HepG2 (cell line): ENCODE measurements around the gene CBL. TPM values are rescaled to one million over a fixed set of nuclear protein-coding genes. Genes with fewer than 3 reads are reported as not detected.
A peak's percentile ranks its signal among the peaks of the same experiment; 100 is the strongest.

Experiments
- ATAC-seq: fragments of 200-7000 bp; cut with Tn5 transposase; 3 replicates; pipeline ENCODE4 v1.9.1; 2020; ENCODE audit warnings: mild to moderate bottlenecking, moderate library complexity
- BruUV-seq: library from RNA; stranded (reverse); fragments of 400-500 nt; replicated peaks from 2 replicates; lab custom pipeline; 2021; lab: Mats Ljungman, UMichigan
- CTCF ChIA-PET: fragments of 300-600 bp; formaldehyde crosslinking; extraction: SDS; loops from one replicate; lab custom pipeline; 2021; ENCODE audit warnings: low total read pairs, inconsistent platforms, low intra/inter-chr PET ratio; lab: Yijun Ruan, JAX
- POLR2A ChIA-PET: fragments of 350-600 bp; sonication (Branson Sonifier 250); formaldehyde crosslinking; loops from one replicate; lab custom pipeline; 2020; ENCODE audit warnings: antibody characterized with exemption, inconsistent platforms; lab: Yijun Ruan, JAX
- DNase-seq: peaks from one replicate; pipeline ENCODE4 v3.0.0-alpha.2; 2015; ENCODE audit warnings: low spot score
- FAIRE-seq: peaks from 3 replicates; lab custom pipeline; 2011; peaks lifted over from hg19 to GRCh38; lab: Jason Lieb, UNC
- H2AFZ ChIP-seq: one replicate; pipeline ENCODE4 v1.6.1; 2011; ENCODE audit warnings: low read length, inconsistent platforms
- H3K27ac ChIP-seq: fragments of 300-600 bp; 3 replicates; pipeline ENCODE4 v1.8.0; 2011; ENCODE audit warnings: mixed run types, mild to moderate bottlenecking, mixed read lengths, low read length, inconsistent platforms; ENCODE audit not compliant: insufficient read depth; ENCODE audit errors: extremely low read length
- H3K27me3 ChIP-seq, 2 experiments: fragments of 200-600 bp in 1 of 2; 2 replicates in 1 of 2; 3 replicates in 1 of 2; pipeline versions ENCODE4 v1.6.0 to v1.8.0; 2011; ENCODE audit warnings: low read length in 2 of 2, mild to moderate bottlenecking in 2 of 2, moderate library complexity in 2 of 2, inconsistent platforms in 1 of 2; ENCODE audit not compliant: insufficient read depth in 2 of 2, control insufficient read depth in 1 of 2
- H3K36me3 ChIP-seq, 2 experiments: fragments of 200-600 bp in 1 of 2; replicated peaks in 1 of 2; 2 replicates in 1 of 2; 3 replicates in 1 of 2; pipeline versions ENCODE4 v1.5.1 to v1.8.0; 2011; ENCODE audit warnings: low read length in 2 of 2, inconsistent platforms in 1 of 2; ENCODE audit not compliant: insufficient read depth in 2 of 2, control insufficient read depth in 1 of 2
- H3K4me1 ChIP-seq: 2 replicates; pipeline ENCODE4 v1.5.1; 2012; ENCODE audit warnings: low read length, inconsistent platforms; ENCODE audit not compliant: insufficient read depth
- H3K4me2 ChIP-seq: 2 replicates; pipeline ENCODE4 v1.6.0; 2011; ENCODE audit warnings: low read depth, low read length, inconsistent platforms
- H3K4me3 ChIP-seq, 3 experiments: fragments of 200-600 bp in 1 of 3; sonication (generic), shearing (Covaris generic) in 1 of 3; replicated peaks in 1 of 3; 2 replicates each; pipeline ENCODE4 v1.5.1; 2011 to 2016; ENCODE audit warnings: low read length in 3 of 3, inconsistent platforms in 2 of 3, low read depth in 2 of 3, mild to moderate bottlenecking in 2 of 3, control low read depth in 1 of 3, mixed read lengths in 1 of 3; ENCODE audit not compliant: insufficient read depth in 1 of 3
- H3K79me2 ChIP-seq: one replicate; pipeline ENCODE4 v1.6.1; 2011; ENCODE audit warnings: low read length, inconsistent platforms; ENCODE audit not compliant: insufficient read depth
- H3K9ac ChIP-seq: 2 replicates; pipeline ENCODE4 v1.6.0; 2011; ENCODE audit warnings: mild to moderate bottlenecking, low read depth, low read length, inconsistent platforms; ENCODE audit not compliant: insufficient read depth
- H3K9me3 ChIP-seq: 2 replicates; pipeline ENCODE4 v1.5.1; 2012; ENCODE audit warnings: mild to moderate bottlenecking, low read length
- H4K20me1 ChIP-seq: 2 replicates; pipeline ENCODE4 v1.6.0; 2011; ENCODE audit warnings: inconsistent platforms, mild to moderate bottlenecking, low read length, moderate library complexity; ENCODE audit not compliant: insufficient read depth
- CCDC6 ChIP-seq: sonication (generic); formaldehyde crosslinking; IDR thresholded peaks from 2 replicates; pipeline ENCODE4 v1.8.1; 2022; ENCODE audit warnings: mild to moderate bottlenecking, missing genetic modification reagents, moderate library complexity
- FOXP1 ChIP-seq, 2 experiments: fragments of 450-650 bp in 1 of 2; IDR thresholded peaks; 2 replicates each; pipeline ENCODE4 v1.6.1; 2017 to 2018; ENCODE audit warnings: antibody characterized with exemption in 1 of 2
- POLR2A ChIP-seq, 2 experiments: IDR thresholded peaks; 2 replicates each; pipeline ENCODE4 v1.6.1; 2011; ENCODE audit warnings: low read depth in 2 of 2, low read length in 2 of 2, mild to moderate bottlenecking in 1 of 2, moderate library complexity in 1 of 2; ENCODE audit not compliant: insufficient read depth in 1 of 2
- TFDP1 ChIP-seq: IDR thresholded peaks from 2 replicates; pipeline ENCODE4 v1.6.1; 2016; ENCODE audit warnings: missing compliant biosample characterization, missing genetic modification reagents, borderline replicate concordance
- UBTF ChIP-seq: sonication (generic); formaldehyde crosslinking; IDR thresholded peaks from 2 replicates; pipeline ENCODE4 v1.4.0; 2020; ENCODE audit warnings: mild to moderate bottlenecking, missing genetic modification reagents
- ZBTB38 ChIP-seq: sonication (generic); formaldehyde crosslinking; IDR thresholded peaks from 2 replicates; pipeline ENCODE4 v1.5.1; 2020; ENCODE audit warnings: mild to moderate bottlenecking, missing genetic modification reagents
- ZFX ChIP-seq: sonication (generic); formaldehyde crosslinking; IDR thresholded peaks from 2 replicates; pipeline ENCODE4 v1.4.0; 2020; ENCODE audit warnings: mild to moderate bottlenecking, low read depth, missing genetic modification reagents, moderate library complexity
- ZNF547 ChIP-seq: sonication (generic); formaldehyde crosslinking; IDR thresholded peaks from 2 replicates; pipeline ENCODE4 v1.5.1; 2020; ENCODE audit warnings: mild to moderate bottlenecking, missing genetic modification reagents
- ZNF598 ChIP-seq: sonication (generic); formaldehyde crosslinking; IDR thresholded peaks from 2 replicates; pipeline ENCODE4 v1.5.1; 2020; ENCODE audit warnings: mild to moderate bottlenecking, missing genetic modification reagents, borderline replicate concordance
- ZNF687 ChIP-seq: sonication (generic); formaldehyde crosslinking; IDR thresholded peaks from 2 replicates; pipeline ENCODE4 v1.5.1; 2020; ENCODE audit warnings: mild to moderate bottlenecking, missing genetic modification reagents, moderate library complexity
- ZNF792 ChIP-seq: IDR thresholded peaks from 2 replicates; pipeline ENCODE4 v1.6.1; 2016
- ZNF839 ChIP-seq: sonication (generic); formaldehyde crosslinking; IDR thresholded peaks from 2 replicates; pipeline ENCODE4 v1.4.0; 2020; ENCODE audit warnings: missing genetic modification reagents, mild to moderate bottlenecking, borderline replicate concordance
- WGBS: methylation state at CpG from one replicate; pipeline ENCODE4 v1.1.6; 2017; ENCODE audit warnings: low lambda C conversion rate; 5-methylcytosine and 5-hydroxymethylcytosine counted together
- in situ Hi-C: cut with HindIII; loops from 2 replicates; pipeline ENCODE4 v1.10.0; 2017; ENCODE audit warnings: low pct_unique_long_range_greater_than_20kb; ENCODE audit not compliant: extremely low pct_ligation_motif_present
- intact Hi-C: fragments of 100-400 bp; cut with micrococcal nuclease; formaldehyde crosslinking; loops from one replicate; pipeline ENCODE4 v1.10.0; 2022; ENCODE audit not compliant: unreplicated experiment
- polyA plus RNA-seq, 8 experiments: library from polyadenylated mRNA; depleted of rRNA in 3 of 8; stranded (reverse) in 7 of 8; unstranded in 1 of 8; fragments of >200 nt; fragmentation: Illumina TruSeq in 4 of 8; extraction: Trizol in 4 of 8; gene quantifications; 2 replicates each; pipeline versions ENCODE4 v1.2.1 to v1.2.3, GENCODE V29; 2011 to 2016; ENCODE audit warnings: low read depth in 4 of 8, missing spikeins in 1 of 8, mixed read lengths in 1 of 8; ENCODE audit not compliant: insufficient read depth in 1 of 8
- total RNA-seq, 5 experiments: library from RNA; depleted of rRNA; stranded (reverse); fragments of >200 nt; fragmentation: Illumina TruSeq; extraction: Trizol; gene quantifications; 2 replicates each; pipeline ENCODE4 v1.2.3, GENCODE V29; 2016; ENCODE audit warnings: low read depth in 1 of 5

Gene CBL
- total and polyA plus RNA-seq, 2 of the 13 experiments (the other 11 are each of a cell fraction or from before 2014, with no cell fraction given), result 6.6 to 7.4 TPM

- peak overlapping the region; percentile 89 for H3K4me2 ChIP-seq
- intact Hi-C loops (loop anchor here (2.0 kb wide), 1 partner anchor 16 kb away; no protein-coding TSS in a partner anchor), in situ Hi-C loops (loop anchor here (5.0 to 10.0 kb wide), 2 partner anchors 37 to 140 kb away; no protein-coding TSS in a partner anchor)
- POLR2A ChIA-PET, result interaction anchor here (0.8 to 1.0 kb wide), 3 partner anchors 17 to 33 kb away, joined by 3 to 4 read pairs (median 3); no protein-coding TSS in a partner anchor
- BruUV-seq, result TSS peak; percentile 70
- H3K9me3 ChIP-seq, result no peaks in the 10 kb centered on the region
- no peaks in the 10 kb centered on the region; a peak in 1 of 5 replicates for H3K27me3 ChIP-seq
- peak overlapping the region; percentile 78 to 94 (median 87) for H3K4me3 ChIP-seq
- H3K36me3 ChIP-seq, result peaks cover 8 to 14% of the 10 kb centered on the region in 2 experiments; a peak in 4 of 5 replicates
- peak overlapping the region; percentile 86 for H3K9ac ChIP-seq
- CTCF ChIA-PET, result no interaction called here
- no peak for DNase-seq
- ATAC-seq, result no peak
- WGBS, result 7% methylated on average over 9 of the region's 15 CpGs
- H3K79me2 ChIP-seq, result peaks cover 24% of the 10 kb centered on the region
- H4K20me1 ChIP-seq, result peaks cover 4% of the 10 kb centered on the region; the same call in 1 of the 2 replicates
- TF ChIP-seq ZNF792 (CRISPR knock-in tag), result no peak
- TF ChIP-seq POLR2A (IDR thresholded peaks at IDR 0.05; ENCODE audit: insufficient read depth in 1 of 2, low read depth in 2 of 2, low read length in 2 of 2), result 0 out of 4 replicates have a peak, but pooled peaks of 1 of the 2 experiments have one; percentile 21
- no peak for TF ChIP-seq TFDP1 (CRISPR knock-in tag)
- 0 out of 2 replicates have a peak, but pooled peaks have one; percentile 24 for TF ChIP-seq ZNF598 (CRISPR knock-in tag)
- TF ChIP-seq UBTF, result peak; percentile 34
- TF ChIP-seq ZNF839, result peak; percentile 51; the same call in 1 of the 2 replicates
- 0 out of 2 replicates have a peak, but pooled peaks have one; percentile 48 for TF ChIP-seq ZNF547
- TF ChIP-seq ZFX, result peak; percentile 57; the same call in 1 of the 2 replicates
- peak; percentile 56 for TF ChIP-seq ZNF687
- TF ChIP-seq ZBTB38 (CRISPR knock-in tag), result peak; percentile 26; the same call in 1 of the 2 replicates
- TF ChIP-seq CCDC6 (CRISPR knock-in tag), result peak; percentile 25; the same call in 1 of the 2 replicates
- TF ChIP-seq FOXP1 (IDR thresholded peaks at IDR 0.05), result no peak
- no peak for TF ChIP-seq FOXP1 (CRISPR knock-in tag; IDR thresholded peaks at IDR 0.05)
- H2AFZ ChIP-seq, result no peak overlapping the region
- H3K27ac ChIP-seq, result peak overlapping the region; percentile 71
- FAIRE-seq, result no peak
- H3K4me1 ChIP-seq, result peaks cover 55% of the 10 kb centered on the region
Observed at GRCh38 chr11:119335091-119335654, 129.0 kb downstream of the CBL start.
